Superior temporal gyrus (tissue), 1 donor: ENCODE results near the gene CD99.
A peak's percentile ranks its signal among the peaks of the same experiment; 100 is the strongest.
"Not testable (repeated sequence)": the region's sequence is repeated elsewhere in the genome, so short reads cannot be mapped to it uniquely, and the experiment has no call there.

Experiments
- DNase-seq: peaks from one replicate; pipeline ENCODE4 v3.0.0-alpha.2; 2016; ENCODE audit errors: extremely low spot score

The CD99 gene

DNA sequence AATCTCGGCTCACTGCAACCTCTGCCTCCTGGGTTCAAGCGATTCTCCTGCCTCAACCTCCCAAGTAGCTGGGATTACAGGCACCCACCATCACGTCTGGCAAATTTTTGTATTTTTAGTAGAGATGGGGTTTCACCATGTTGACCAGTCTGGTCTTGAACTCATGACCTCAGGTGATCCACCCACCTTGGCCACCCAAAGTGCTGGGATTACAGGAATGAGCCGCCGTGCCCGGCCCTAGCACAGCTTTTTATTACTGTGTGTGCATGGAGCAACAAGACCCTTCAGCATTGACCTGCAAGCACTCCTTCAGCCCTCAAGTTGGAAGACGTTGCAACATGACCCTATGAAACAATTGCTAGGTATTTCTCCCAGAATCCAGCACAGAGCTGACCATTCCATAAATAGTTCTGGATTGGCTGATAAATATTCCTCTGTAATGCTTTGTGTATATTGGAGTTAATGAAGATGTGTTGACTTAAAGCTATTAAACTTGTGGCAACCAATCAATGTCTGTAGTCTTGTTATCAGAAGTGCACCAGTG is 15.4 kb upstream of the CD99 start:
- DNase-seq, result not testable (repeated sequence)

DNA sequence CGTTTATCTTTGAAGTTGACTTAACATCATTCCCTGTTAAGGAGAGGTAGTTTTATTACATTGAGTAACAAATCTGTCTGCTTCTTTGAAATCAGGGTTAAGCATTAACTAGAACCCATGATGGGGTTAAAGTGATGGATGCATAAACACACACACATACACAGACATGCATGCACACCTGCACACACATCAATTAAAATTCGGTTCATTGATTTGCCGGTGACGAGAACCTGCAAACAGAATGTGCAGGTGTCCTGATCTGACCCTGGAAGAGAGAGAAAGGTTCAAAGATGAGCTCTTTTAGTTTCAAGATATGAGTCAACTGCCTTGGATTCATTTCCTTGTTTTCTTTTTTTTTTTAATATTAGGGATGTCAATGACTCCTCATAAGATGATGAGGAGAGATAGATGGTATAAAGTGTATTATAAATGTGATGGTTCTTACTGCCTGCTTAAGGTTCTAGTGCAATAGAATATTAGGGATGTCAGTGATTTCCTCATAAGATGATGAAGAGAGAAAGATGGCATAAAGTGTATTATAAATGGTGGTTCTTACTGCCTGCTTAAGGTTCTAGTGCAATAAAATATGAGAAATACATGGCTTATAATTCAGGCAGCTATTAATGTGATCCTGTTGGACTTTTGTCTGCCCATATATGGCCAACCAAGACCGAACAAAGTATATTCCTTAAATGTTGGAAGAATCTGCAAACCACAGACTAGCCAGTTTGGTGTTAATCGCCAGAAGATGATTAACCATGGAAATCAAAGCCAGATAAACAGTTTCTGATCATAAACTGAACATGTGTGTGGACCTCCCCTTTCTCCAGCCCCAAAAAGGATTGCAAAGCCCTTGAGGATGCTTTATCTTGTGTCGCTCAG is 14.1 kb upstream of the CD99 start:
- no peak for DNase-seq

DNA sequence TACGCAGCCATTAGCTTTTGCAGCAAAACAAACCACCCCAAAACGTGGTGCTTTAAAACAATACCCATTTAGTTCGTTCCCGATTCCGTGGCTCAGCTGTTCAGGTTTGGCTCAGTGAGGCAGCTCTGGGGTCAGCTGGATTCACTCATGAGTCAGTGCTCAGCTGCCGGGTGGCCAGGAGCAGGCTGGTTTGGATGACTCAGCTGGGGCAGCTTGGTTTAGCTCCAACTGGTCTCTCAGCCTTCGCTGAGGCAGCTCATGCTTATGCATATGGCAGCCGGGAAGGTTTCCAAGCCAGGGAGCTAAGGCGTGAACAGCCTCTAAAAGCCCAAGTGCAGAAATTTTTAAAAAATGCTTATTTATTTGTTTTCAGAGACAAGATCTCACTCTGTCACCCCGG is 13.3 kb upstream of the CD99 start:
- DNase-seq, result peak; percentile 84

DNA sequence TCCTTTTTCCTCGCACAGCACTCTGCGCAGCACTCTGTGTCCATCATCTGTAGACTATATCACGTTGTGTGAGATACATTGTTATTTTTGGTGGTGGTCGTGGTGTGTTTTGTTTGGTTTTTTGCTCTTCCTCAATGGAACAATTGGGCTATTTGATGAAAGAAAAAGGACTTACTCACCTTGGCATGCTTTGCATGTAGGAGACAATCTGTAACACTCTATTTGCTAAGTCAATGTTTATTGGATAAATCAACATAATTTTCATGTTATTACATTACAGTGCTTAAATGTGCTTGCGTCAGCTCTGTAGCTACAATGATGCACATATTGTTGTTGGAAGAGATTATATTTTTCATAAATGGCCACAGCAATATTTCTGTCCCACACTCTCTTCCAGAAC is 12.5 kb upstream of the CD99 start:
- no peak for DNase-seq

DNA sequence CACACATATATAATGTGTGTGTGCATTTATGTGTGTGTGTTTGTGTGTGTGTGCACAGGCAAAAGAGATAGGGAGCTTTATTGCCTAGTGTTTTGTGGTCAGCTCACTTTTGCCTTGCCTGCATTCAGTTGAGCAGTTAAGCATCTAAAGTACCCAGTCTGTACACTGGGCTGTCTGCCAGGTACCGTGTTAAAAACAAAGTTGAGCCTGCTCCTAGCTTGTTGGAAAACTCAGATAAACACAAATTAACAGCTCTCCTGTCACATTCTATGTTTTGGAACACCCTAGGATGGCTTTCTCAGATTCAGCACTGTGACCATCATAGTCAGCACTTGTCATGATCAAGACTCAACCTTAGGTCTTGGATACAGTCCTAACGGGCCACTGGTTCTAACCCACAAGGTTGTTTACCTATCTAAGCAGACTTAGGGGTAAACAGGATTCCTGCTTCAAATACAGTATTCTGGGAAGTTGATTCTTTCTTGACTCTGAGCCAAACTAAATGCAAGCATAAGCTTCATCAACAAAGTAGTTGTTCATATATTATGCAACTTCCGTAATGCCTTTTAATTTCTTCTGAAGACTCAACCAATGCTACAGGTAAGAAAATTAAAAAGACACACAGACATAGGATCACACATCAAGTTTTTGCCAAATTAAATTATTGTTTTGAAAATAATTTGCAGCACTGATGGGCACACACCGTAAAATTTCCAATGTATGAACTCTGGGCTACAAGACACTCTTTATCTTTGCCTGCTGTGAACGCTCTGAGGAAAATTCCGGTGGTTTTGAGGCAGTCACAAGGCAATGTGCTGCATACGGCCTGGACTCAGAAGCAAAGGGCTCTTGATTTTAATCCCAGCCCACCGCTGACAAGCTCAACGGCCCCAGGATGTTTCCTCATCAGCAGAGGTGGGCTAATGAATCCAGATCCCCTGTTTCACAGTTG is 11.3 kb upstream of the CD99 start:
- DNase-seq, result peak; percentile 31

DNA sequence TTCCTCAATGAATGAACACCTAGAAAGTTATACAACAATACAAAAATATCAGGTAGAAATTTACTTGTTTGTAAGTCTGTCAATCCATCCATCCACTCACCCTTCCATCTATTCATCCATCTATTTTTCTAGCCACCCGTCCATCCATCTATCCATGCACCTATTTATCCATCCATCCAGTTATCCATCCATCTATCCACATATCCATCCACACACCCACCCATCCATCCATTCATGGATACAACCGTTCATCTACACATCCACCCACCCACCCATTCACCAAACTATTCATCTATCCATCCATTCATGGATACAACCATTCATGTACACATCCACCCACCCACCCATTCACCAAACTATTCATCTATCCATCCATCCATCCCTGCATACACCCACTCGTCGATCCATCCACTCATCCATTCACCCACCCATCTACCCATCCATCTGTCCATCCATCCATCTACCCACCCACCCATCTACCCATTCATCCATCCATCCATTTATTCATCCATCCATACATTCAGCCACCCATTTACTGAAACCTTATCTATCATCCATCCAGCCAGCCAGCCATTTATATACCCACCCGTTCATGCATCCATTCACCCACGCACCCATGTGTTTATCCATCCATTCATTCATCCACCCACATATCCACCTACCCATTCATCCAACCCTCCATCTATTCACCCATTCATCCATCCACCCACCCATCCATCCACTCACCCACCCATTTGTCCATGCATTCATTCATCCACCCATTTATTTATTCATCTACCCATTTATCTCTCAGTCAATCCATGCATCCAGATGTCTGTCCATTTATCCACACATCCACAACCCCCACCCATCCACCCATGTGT is 10.4 kb upstream of the CD99 start:
- DNase-seq, result no peak

DNA sequence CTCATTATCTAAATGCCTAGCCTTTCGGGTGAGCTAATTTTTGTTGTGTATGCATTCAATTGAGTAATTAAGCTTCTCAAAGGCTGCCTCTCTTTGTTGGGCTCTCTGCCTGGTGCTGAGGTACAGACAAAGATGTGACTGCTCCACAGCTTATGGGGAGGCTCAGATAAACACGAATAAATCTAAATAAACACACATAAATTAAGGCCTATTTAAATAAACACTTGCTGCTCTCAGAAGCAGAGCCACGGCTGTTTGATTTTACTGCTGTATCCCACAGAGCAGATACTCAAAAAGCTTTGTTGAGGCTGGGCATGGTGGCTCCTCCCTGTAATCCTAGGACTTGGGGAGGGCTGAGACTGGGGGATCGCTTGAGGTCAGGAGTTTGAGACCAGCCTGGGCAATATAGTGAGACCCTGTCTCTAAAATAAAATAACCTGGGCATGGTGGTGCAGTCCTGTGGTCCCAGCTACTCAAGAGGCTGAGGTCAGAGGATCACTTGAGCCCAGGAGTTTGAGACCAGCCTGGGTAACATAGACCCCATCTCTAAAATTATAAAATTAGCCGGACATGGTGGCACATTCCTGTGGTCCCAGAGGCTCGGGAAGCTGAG is 8.4 kb upstream of the CD99 start:
- no peak for DNase-seq

DNA sequence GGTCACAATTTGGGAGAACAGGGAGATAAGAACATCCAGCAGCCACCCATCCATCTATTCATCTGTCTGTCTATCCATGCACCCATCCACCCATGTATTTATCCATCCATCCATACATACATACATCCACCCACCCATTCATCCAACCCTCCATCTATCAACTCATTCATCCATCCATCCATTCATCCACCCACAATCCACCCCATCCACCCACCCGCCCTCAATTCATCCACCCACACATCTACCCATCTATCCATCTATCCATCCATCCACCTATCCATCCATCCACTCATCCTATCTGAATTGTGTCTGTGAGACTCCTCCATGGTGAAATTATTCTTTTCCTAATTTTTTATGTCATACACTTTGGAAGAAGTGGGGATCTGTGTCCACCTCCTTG is 6.8 kb upstream of the CD99 start:
- DNase-seq, result no peak

DNA sequence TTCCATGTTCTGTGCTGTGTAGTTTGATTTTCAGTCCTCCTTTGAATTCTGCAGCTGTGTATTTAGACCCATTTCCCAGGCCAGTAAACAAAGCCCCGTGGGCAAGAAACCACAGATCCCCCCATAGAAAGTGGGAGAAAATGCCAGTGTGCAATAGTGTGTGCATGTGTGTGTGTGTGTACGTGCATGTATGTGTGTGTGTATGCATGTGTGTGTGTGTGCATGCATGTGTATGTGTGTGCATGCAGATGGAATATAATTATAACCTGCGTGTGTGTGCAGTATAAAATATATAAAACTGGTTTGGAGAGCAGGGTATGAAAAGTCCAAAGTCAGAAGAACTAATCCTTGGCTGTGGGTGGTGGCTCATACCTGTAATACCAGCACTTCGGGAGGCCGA is 5.2 kb upstream of the CD99 start:
- no peak for DNase-seq

DNA sequence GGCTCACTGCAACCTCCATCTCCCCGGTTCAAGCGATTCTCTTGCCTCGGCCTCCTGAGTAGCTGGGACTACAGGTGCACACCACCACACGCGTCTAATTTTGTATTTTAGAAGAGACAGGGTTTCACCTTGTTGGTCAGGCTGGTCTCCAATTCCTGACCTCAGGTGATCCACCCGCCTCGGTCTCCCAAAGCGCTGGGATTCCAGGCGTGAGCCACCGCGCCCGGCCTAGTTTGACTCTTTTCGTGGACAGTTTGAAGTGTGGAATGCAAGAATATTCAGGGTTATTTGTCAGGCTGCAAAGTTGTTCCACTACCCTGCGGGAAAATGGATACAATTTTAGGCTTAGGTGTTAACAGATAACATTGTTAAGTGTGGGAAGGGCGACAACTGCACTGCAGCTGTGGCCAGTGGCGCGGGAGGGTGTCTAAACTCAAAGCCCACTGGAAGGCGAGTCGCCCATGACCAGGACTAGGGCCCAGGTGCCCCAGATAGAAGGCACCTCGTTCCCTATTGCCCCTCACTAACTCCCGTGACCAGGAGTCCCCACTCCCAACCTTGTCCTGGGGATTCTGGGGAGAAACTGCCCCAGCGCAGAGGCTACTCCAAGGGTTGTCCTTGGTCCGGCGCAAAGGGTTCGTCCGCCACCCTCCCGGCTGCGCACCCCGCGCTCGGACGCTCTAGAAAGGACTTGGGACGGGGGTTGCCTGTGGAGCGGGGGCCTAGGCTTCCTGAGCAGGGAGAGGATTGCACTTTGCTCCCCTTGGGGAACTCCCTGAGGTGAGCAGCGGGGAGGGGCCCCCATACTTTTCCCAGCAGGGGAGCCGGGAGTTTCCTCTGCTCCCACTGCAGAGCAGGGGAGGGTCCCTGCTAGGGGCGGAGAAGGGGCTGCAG is 1.1 kb upstream of the CD99 start:
- DNase-seq, result no peak

DNA sequence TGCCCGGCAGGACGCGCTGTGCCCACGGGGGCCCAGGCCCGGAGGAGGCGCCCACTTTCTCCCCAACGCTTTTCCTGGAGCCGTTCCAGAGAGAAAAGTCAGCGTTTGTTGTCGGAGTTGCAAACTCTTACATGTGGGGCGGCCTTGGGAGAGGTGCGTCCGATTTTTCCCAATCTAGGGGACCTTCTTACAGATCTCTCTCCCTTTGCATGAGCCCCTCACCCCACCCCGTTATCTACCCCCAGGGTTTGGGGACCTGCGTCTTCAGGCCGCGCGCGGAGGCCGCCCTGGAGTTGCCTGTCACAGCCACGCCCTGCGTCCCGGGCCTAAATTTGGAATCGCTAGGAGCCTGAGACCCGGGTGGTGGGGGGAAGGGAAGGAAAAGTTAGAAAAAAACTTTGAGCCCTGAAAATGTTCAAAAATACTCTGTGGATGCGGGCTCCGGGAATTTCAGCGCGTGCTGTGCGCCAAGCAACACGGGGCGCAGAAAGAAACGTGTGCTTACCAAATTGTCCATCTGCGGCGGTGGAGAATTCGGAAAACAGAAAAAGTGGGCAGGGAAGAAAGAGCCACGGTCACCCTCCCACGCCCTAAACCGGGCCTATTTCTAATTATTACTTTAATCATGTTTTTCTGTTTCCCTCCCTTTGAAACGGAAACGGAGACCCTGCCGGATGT is 587 bp downstream of the CD99 start:
- DNase-seq, result no peak

DNA sequence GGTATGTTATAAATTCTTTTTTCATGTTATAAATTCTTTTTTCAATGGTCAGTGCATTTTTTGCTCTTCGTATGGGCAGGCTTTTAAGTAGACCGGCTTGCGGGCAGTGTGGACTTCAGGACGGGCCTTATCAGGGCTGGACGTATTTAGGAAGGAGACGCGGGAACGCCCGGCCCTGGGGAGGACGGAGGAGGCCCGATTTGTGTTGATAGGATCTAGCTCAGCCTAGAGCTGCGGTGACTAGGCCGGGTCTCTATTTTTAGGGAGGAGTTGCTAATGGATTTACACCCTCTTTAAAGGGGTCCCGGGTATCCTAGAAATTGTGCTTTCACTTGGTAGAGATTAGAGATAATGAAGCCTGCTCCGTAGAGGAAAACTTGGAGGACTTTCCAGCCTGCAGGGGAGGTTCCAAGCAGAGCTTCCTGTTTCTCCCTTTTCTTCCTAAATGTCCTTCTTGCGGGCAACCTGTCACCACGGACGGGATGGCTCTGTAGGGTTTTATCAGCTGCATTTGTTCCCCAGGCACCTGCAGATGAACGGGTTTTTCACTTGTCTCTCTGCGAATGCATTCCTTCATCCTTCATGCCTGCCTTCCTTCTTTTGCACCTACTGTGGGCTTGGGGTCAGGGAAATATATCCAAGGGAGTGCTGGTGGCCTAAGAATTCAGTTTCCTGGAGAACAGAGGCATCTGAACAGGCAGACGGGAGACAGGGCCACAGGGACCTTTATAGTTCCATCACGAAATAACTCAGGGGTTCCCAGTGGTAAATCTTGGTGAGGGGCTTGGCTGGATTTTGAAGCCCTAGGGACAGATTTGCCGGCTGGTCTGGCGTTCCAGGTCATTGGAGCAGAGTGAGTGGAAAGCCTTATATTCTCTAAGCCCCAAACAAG is 1.4 kb downstream of the CD99 start:
- no peak for DNase-seq

DNA sequence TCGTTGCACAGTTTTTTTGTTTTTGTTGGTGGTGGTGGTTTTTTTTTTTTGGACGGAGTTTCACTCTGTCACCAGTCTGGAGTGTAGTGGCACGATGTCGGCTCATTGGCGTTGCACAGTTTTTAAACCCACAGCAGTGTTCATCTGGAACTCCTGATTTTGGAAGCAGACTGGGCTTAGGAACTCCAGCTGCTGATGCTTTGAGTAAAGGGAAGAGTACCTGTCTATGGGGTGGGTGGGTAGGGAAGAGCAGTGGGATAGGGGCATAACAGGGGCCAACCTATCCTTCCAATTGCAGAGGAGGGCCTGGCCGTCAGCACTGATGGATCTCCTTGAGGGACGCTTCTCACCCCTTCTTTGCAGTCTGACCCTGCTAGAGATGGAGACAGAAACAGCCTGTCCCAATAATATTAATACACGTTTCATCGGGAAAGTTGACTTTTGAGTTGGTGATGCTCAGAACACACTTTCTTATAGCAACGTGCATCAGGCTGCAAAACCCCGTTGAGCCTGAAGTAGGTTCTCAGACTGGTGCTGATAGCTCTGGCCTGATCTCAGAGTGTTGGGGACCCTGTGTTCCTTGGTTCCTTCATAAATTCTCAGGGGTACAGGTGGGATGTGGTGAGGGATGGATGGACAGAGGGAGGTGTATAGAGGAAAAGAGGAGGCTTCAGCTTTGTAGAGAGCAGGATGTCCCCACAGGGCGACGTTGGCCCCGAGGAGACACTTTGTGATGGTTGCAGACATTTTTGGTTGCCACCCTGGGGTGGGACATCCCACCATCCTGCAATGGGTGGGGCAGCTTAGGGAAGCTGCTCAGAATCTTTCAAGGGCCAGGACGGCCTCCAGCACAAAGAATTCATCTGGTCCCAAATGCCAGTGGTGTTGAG is 2.3 kb downstream of the CD99 start:
- no peak for DNase-seq

DNA sequence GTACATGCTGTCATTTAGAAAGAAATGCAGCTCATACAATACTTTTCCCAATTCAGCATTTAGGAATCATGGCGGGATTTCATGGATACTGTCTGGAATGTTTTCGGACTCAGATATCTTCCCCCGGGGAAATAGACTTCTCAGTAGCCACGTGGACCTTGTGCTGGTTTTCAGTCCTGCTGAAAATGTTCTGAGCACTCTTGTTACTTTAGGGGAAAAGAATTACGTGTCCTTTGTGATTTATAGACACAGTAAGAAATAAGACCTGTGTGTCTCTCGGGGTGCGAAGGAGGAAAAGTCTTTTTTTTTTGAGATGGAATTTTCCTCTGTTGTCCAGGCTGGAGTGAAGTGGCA is 3.8 kb downstream of the CD99 start:
- no peak for DNase-seq

DNA sequence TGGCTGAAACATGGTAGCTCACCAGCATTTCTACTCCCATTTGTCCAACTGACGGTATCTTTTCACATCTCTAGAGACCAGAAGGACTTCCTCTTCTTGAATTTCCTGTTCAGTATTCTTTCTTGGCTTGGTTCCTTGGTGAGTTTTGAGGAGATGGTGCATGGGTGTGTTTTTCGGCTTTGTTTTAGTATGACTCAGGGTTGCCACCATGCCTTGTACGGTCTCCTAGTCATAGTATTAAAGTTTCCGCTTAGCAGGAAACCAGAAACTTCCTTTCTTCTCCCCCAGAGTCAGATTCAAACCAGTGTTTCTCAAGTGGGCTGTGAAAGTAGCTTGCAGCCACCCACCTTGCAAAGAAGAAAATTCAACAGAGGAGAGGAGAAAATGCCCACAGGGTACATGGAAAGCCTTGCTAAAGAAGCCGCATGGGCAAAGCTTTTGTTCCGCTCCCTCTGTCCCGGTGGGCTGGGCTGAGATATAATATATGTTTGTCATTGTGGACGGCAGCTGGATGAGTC is 5.7 kb downstream of the CD99 start:
- DNase-seq, result peak; percentile 20

DNA sequence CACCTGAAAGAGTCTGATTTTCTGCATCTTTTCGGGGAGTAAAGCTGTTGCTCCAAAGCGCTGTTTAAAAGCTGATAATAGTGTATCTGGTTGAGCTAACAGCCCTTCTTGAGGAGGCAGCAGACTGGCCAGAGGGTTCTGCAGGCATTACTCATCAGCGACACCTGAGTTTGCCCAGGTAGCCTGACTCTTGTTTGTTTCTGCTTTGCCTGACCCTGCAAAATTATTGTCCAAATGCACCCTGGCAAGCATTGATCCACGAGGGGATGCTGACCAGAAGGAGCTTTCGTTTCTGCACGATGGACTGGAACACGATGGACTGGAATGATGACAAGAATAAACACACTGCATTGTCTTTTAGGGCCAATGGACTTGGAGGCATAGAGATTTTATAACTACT is 6.2 kb downstream of the CD99 start:
- DNase-seq, result no peak

DNA sequence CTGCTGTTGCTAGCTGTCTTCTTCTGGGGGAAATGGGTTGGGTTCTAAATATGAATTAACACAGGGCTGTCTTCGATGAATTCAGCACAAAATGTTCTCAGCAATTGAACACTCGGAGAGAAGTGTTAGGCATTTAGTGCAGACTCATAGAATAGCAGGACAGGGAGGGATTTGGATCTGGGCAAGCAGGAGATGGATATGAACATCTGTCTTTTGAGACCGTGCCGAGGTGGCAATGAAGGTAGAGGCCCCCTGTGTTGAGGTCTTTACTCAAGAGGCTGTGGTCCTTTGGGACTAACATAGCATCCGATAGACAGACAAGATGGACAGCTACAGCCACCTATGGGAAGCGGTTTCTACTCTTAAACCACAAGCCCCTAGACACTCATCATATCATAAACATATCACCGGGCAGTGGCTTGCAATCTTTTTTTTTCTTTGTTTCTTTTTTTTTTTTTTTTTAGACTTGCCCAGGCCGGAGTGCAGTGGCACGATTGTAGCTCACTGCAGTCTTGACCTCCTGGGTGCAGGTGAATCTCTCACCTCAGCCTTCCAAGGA is 6.7 kb downstream of the CD99 start:
- DNase-seq, result no peak
